HG02610 (cell line): ENCODE data around the gene IGDCC3.

ENCODE experiments used
- ATAC-seq: cut with Tn5 transposase; IDR thresholded peaks from one replicate; pipeline ENCODE4 v1.9.1; 2021; ENCODE audit warnings: mild to moderate bottlenecking, moderate library complexity; ENCODE audit not compliant: unreplicated experiment

Gene IGDCC3

GRCh38 chr15:65377976-65378366 is at the start of gene IGDCC3:
Gene IGDCC3 (minus strand): TSS chr15:65378002. CDS start chr15:65377788, 214 bp downstream.
- no peak for ATAC-seq

GRCh38 chr15:65426216-65426853 is 48.5 kb upstream of the IGDCC3 start:
- no peak for ATAC-seq

GRCh38 chr15:65424683-65425082 is 46.9 kb upstream of the IGDCC3 start:
- ATAC-seq, result no peak

- ATAC-seq, result no peak
Observed at GRCh38 chr15:65423976-65424679, 46.3 kb upstream of the IGDCC3 start.

- no peak for ATAC-seq
Observed at GRCh38 chr15:65423150-65423975, 45.6 kb upstream of the IGDCC3 start.

- no peak for ATAC-seq
Observed at GRCh38 chr15:65421360-65422215, 43.8 kb upstream of the IGDCC3 start.

- ATAC-seq, result no peak
Observed at GRCh38 chr15:65420975-65421359, 43.2 kb upstream of the IGDCC3 start.

- ATAC-seq, result no peak
Observed at GRCh38 chr15:65418596-65418995, 40.8 kb upstream of the IGDCC3 start.

GRCh38 chr15:65416845-65417416 is 39.1 kb upstream of the IGDCC3 start:
- no peak for ATAC-seq

GRCh38 chr15:65414841-65415621 is 37.2 kb upstream of the IGDCC3 start:
- ATAC-seq, result no peak

- ATAC-seq, result no peak
Observed at GRCh38 chr15:65413760-65414144, 36.0 kb upstream of the IGDCC3 start.

GRCh38 chr15:65413051-65413759 is 35.4 kb upstream of the IGDCC3 start:
- no peak for ATAC-seq

GRCh38 chr15:65412556-65412955 is 34.8 kb upstream of the IGDCC3 start:
- no peak for ATAC-seq

GRCh38 chr15:65411465-65412071 is 33.8 kb upstream of the IGDCC3 start:
- no peak for ATAC-seq

- ATAC-seq, result no peak
Observed at GRCh38 chr15:65410972-65411371, 33.2 kb upstream of the IGDCC3 start.

- no peak for ATAC-seq
Observed at GRCh38 chr15:65410036-65410435, 32.2 kb upstream of the IGDCC3 start.

- no peak for ATAC-seq
Observed at GRCh38 chr15:65409036-65409631, 31.3 kb upstream of the IGDCC3 start.

GRCh38 chr15:65408324-65409035 is 30.7 kb upstream of the IGDCC3 start:
- no peak for ATAC-seq
